ENCODE results near the gene GSX2.

Gene GSX2

GRCh38 chr4:54101190-54102041, 1.5 kb downstream of the GSX2 start:
- TF ChIP-seq, protein P1, sequence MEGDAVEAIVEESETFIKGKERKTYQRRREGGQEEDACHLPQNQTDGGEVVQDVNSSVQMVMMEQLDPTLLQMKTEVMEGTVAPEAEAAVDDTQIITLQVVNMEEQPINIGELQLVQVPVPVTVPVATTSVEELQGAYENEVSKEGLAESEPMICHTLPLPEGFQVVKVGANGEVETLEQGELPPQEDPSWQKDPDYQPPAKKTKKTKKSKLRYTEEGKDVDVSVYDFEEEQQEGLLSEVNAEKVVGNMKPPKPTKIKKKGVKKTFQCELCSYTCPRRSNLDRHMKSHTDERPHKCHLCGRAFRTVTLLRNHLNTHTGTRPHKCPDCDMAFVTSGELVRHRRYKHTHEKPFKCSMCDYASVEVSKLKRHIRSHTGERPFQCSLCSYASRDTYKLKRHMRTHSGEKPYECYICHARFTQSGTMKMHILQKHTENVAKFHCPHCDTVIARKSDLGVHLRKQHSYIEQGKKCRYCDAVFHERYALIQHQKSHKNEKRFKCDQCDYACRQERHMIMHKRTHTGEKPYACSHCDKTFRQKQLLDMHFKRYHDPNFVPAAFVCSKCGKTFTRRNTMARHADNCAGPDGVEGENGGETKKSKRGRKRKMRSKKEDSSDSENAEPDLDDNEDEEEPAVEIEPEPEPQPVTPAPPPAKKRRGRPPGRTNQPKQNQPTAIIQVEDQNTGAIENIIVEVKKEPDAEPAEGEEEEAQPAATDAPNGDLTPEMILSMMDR (IDR thresholded peaks at IDR 0.05; ENCODE audit: insufficient read depth, low read depth, low read length, missing control alignments) = no peak
- DNase-seq (ENCODE audit: low read depth) = no peak
- H3K4me3 ChIP-seq (ENCODE audit: low read depth, low read length) = no peak overlapping the region

DNA sequence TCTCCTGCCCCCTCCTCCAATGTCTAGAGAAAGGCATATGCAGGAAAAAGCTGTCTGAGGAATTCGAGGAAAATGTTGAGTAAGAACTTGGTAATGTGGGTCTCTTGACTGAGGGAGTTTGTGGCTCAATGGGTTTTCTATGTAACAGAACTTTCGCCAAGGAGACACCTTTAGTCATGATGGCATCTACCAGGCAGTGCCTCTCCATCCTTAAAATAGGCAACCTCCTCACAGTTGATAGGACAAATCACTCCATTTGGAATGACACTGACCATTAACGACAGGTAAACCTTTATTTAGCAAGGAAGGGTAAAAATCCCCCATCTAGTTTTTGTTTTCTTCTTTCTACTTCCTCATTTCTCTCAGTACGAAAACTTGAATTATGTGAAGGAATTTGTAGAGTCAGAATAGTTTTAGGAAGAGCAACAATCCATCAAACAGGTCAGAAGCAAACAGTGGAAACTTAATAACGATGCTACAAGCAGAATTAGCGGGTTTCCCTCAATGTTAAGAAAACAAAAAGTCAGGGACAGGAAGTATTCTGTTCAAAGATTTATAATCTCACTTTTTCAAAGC, 2.7 kb downstream of the GSX2 start:
- no peak overlapping the region for H3K4me3 ChIP-seq (ENCODE audit: low read depth, low read length)

GRCh38 chr4:54103190-54103574, 3.2 kb downstream of the GSX2 start:
- DNase-seq (ENCODE audit: low read depth) = no peak
- TF ChIP-seq, protein P1 (IDR thresholded peaks at IDR 0.05; ENCODE audit: insufficient read depth, low read depth, low read length, missing control alignments) = no peak
- H3K4me3 ChIP-seq (ENCODE audit: low read depth, low read length) = no peak overlapping the region

More for the DNA sequence above, 2.7 kb downstream of the GSX2 start:
- no peak for DNase-seq (ENCODE audit: low read depth)
- TF ChIP-seq, protein P1 (IDR thresholded peaks at IDR 0.05; ENCODE audit: insufficient read depth, low read depth, low read length, missing control alignments) = no peak

- H3K4me3 ChIP-seq (ENCODE audit: low read depth, low read length) = no peak overlapping the region
- TF ChIP-seq, protein P1 (IDR thresholded peaks at IDR 0.05; ENCODE audit: insufficient read depth, low read depth, low read length, missing control alignments) = no peak
- no peak for DNase-seq (ENCODE audit: low read depth)
Measured at GRCh38 chr4:54104907-54105306, 4.9 kb downstream of the GSX2 start.

DNA sequence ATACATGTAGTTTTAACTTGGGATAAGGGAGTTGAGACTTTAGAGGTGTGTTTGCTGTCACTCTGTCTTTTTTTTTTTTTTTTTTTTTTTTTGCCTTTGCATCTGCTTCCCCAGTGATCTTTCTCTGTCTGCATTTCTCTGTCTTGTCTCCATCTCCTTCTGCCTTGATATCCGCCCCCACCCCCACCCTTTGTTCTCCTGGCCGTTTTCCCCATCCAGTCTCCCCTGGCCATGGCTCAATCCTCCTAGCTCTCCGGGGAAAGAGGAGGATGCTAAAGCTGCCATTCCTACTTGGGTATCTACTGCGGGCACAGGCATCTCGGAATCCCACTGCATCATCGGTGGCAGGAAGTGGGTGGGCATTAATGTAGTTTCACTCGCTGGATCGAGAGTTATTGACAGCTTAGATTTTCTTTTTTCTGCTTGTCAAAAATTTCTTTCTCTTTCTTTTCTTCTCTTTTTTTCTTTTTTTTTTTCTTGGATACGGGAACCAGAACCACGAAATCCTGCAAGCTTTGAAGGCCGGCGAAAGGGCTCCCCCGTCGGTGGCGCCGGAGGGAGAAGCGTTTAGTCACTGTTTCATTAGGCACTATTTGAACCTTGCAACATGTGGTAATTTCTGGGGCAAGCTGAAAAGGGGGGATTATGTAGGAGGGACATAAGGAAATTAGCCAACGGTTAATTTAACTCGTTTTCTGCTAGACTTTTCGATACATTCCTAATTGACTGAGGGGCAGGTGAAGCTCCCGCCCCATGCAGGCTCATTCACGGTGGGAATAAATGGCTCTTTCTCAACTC, 8.2 kb downstream of the GSX2 start:
- TF ChIP-seq, protein P1 (IDR thresholded peaks at IDR 0.05; ENCODE audit: insufficient read depth, low read depth, low read length, missing control alignments) = no peak
- H3K4me3 ChIP-seq (ENCODE audit: low read depth, low read length) = no peak overlapping the region
- DNase-seq (ENCODE audit: low read depth) = no peak

GRCh38 chr4:54109241-54110018, 9.5 kb downstream of the GSX2 start:
- no peak overlapping the region for H3K4me3 ChIP-seq (ENCODE audit: low read depth, low read length)
- DNase-seq (ENCODE audit: low read depth) = no peak

More at GRCh38 chr4:54109241-54110018, 9.5 kb downstream of the GSX2 start:
- TF ChIP-seq, protein P1 (IDR thresholded peaks at IDR 0.05; ENCODE audit: insufficient read depth, low read depth, low read length, missing control alignments) = no peak

Data from GM12865 (cell line).